Neural cell (in vitro differentiated cells): ENCODE measurements around the gene SCYL1. TPM values are rescaled to one million over a fixed set of nuclear protein-coding genes. Genes with fewer than 3 reads are reported as not detected.

ENCODE experiments used
- H2AFZ ChIP-seq: fragments of 200-600, 300-800 bp; sonication (generic), shearing (Covaris generic); 2 replicates; pipeline ENCODE4 v1.6.0; 2014; ENCODE audit warnings: low read depth, mild to moderate bottlenecking, antibody characterized with exemption, low read length, moderate library complexity
- H3F3A ChIP-seq: fragments of 200-600 bp; shearing (Covaris generic); 2 replicates; pipeline ENCODE4 v1.6.1; 2016; ENCODE audit warnings: mild to moderate bottlenecking, moderate library complexity, mixed read lengths, antibody characterized with exemption, low read length; ENCODE audit not compliant: insufficient read depth, poor library complexity, severe bottlenecking
- H3K27ac ChIP-seq: fragments of 200-600, 300-800 bp; sonication (generic), shearing (Covaris generic); 2 replicates; pipeline ENCODE4 v1.5.1; 2014; ENCODE audit warnings: mild to moderate bottlenecking, low read length, moderate library complexity
- H3K27me3 ChIP-seq: fragments of 300-800, 200-600 bp; sonication (generic), shearing (Covaris generic); 2 replicates; pipeline ENCODE4 v1.6.0; 2014; ENCODE audit warnings: mild to moderate bottlenecking, low read depth, low read length, moderate library complexity; ENCODE audit not compliant: insufficient read depth
- H3K36me3 ChIP-seq: fragments of 300-800, 200-600 bp; sonication (generic), shearing (Covaris generic); 2 replicates; pipeline ENCODE4 v1.5.1; 2014; ENCODE audit warnings: mild to moderate bottlenecking, antibody characterized with exemption, low read length, moderate library complexity; ENCODE audit not compliant: insufficient read depth
- H3K4me2 ChIP-seq: fragments of 300-800, 200-600 bp; sonication (generic), shearing (Covaris generic); 2 replicates; pipeline ENCODE4 v1.6.0; 2014; ENCODE audit warnings: mild to moderate bottlenecking, low read length
- H3K4me3 ChIP-seq: fragments of 300-800, 200-600 bp; sonication (generic), shearing (Covaris generic); 2 replicates; pipeline ENCODE4 v1.5.1; 2014; ENCODE audit warnings: mild to moderate bottlenecking, low read length, moderate library complexity
- H3K79me2 ChIP-seq: fragments of 200-600 bp; shearing (Covaris generic); replicated peaks from 2 replicates; pipeline ENCODE4 v1.6.0; 2014; ENCODE audit warnings: mild to moderate bottlenecking, low read length, moderate library complexity; ENCODE audit not compliant: insufficient read depth
- H3K9ac ChIP-seq: fragments of 300-800, 200-600 bp; sonication (generic), shearing (Covaris generic); 2 replicates; pipeline ENCODE4 v1.6.1; 2016; ENCODE audit warnings: mild to moderate bottlenecking, low read length, mixed read lengths
- H3K9me2 ChIP-seq: fragments of 200-600 bp; shearing (Covaris generic); 2 replicates; pipeline ENCODE4 v1.6.1; 2016; ENCODE audit warnings: mild to moderate bottlenecking, low read length, mixed read lengths; ENCODE audit not compliant: insufficient read depth
- H3K9me3 ChIP-seq: fragments of 200-600, 300-800 bp; sonication (generic), shearing (Covaris generic); 2 replicates; pipeline ENCODE4 v1.6.1; 2016; ENCODE audit warnings: mild to moderate bottlenecking, mixed run types, low read length, moderate library complexity, mixed read lengths
- H4K20me1 ChIP-seq: fragments of 200-600 bp; shearing (Covaris generic); 2 replicates; pipeline ENCODE4 v1.6.1; 2016; ENCODE audit warnings: mild to moderate bottlenecking, mixed run types; ENCODE audit not compliant: insufficient read depth
- EP300 ChIP-seq: fragments of 450-650 bp; conservative IDR thresholded peaks from 2 replicates; pipeline ENCODE4 v1.6.1; 2014; ENCODE audit warnings: antibody characterized with exemption, mild to moderate bottlenecking, moderate library complexity; ENCODE audit not compliant: poor library complexity, severe bottlenecking
- EZH2 ChIP-seq: fragments of 200-600, 300-800 bp; shearing (Covaris generic), sonication (generic); IDR thresholded peaks from 2 replicates; pipeline ENCODE4 v1.6.1; 2014; ENCODE audit warnings: antibody characterized with exemption, low read length, borderline replicate concordance, mild to moderate bottlenecking; ENCODE audit not compliant: insufficient read depth, poor library complexity, severe bottlenecking
- MXI1 ChIP-seq: fragments of 450-650 bp; conservative IDR thresholded peaks from 2 replicates; pipeline ENCODE4 v1.6.1; 2014; ENCODE audit warnings: antibody characterized with exemption, mild to moderate bottlenecking; ENCODE audit not compliant: poor library complexity, severe bottlenecking
- POLR2AphosphoS5 ChIP-seq: IDR thresholded peaks from 2 replicates; pipeline ENCODE4 v1.6.1; 2012
- RAD21 ChIP-seq: fragments of 450-650 bp; conservative IDR thresholded peaks from 2 replicates; pipeline ENCODE4 v1.6.1; 2014; ENCODE audit warnings: antibody characterized with exemption, mild to moderate bottlenecking, moderate library complexity
- SMC3 ChIP-seq: fragments of 450-650 bp; conservative IDR thresholded peaks from 2 replicates; pipeline ENCODE4 v1.6.1; 2014; ENCODE audit warnings: antibody characterized with exemption, mild to moderate bottlenecking, moderate library complexity; ENCODE audit not compliant: poor library complexity
- TAF1 ChIP-seq: IDR thresholded peaks from 2 replicates; pipeline ENCODE4 v1.6.1; 2012; ENCODE audit warnings: low read depth
- polyA plus RNA-seq: library from polyadenylated mRNA; depleted of rRNA; stranded (reverse); fragments of >200 nt; gene quantifications from 2 replicates; pipeline ENCODE4 v1.2.3, GENCODE V29; 2014
- TF ChIP-seq, protein P1 (sequence below): fragments of 450-650 bp; IDR thresholded peaks from 2 replicates; pipeline ENCODE4 v1.5.1; 2014; ENCODE audit warnings: antibody characterized with exemption, mild to moderate bottlenecking, moderate library complexity; ENCODE audit not compliant: poor library complexity, severe bottlenecking
- TF ChIP-seq, protein P2 (sequence below): IDR thresholded peaks from 2 replicates; pipeline ENCODE4 v1.6.1; 2012; ENCODE audit warnings: borderline replicate concordance

Gene SCYL1
- polyA plus RNA-seq, 1 donor from 2014 or later, result 48.3 TPM

DNA sequence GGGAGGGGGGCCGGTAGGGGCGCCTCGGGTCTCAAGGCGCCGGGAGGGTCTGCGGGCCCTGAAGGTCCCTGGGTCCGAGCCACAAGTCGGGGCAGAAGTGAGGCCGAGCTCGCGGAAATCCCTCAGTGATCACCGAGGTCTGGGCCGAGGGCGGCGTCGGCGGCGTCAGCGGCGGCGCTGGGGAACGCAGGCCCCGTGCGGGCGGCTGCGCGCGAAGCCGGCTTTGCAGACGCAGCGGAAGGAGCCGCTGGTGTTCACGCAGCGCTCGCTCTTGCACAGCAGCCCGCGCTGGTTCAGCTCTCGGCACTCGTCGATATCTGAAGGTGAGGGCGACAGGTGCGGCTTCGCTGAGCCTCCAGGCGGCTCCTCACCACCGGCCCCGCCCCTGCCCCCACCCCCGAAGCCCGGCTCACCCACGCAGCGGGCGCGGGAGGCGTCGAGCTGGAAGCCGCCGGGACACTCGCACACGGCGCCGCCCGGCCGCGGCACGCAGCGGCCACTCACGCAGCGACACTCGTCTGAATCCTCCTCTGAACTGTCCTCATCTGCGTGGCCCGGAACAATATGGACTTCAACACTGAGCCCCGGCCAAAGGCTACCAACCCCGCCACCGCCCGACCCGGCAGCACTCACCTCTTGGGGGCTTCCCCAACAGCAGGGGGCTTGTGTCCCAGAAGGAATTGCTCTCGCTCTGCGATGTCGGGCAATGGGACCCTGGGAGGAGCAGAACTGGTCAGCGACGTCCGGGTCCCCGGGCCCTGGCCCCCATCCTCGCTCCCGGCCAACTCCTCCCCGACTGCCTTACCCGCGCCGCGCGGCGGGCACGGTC lies 14.2 kb downstream of the SCYL1 start:
- Histone ChIP-seq H3K9ac (no peak overlapping the region), H3K27ac (no peak overlapping the region), H3K4me3 (no peak overlapping the region), H3K9me2 (no peaks in the 10 kb centered on the region), H3K79me2 (no peaks in the 10 kb centered on the region), H4K20me1 (peaks cover 6% of the 10 kb centered on the region), H2AFZ (no peak overlapping the region), H3K36me3 (no peaks in the 10 kb centered on the region), H3K4me2 (no peak overlapping the region), H3K9me3 (no peaks in the 10 kb centered on the region), H3F3A (no peaks in the 10 kb centered on the region), H3K27me3 (peaks cover 45% of the 10 kb centered on the region)
- TF ChIP-seq, protein P1, sequence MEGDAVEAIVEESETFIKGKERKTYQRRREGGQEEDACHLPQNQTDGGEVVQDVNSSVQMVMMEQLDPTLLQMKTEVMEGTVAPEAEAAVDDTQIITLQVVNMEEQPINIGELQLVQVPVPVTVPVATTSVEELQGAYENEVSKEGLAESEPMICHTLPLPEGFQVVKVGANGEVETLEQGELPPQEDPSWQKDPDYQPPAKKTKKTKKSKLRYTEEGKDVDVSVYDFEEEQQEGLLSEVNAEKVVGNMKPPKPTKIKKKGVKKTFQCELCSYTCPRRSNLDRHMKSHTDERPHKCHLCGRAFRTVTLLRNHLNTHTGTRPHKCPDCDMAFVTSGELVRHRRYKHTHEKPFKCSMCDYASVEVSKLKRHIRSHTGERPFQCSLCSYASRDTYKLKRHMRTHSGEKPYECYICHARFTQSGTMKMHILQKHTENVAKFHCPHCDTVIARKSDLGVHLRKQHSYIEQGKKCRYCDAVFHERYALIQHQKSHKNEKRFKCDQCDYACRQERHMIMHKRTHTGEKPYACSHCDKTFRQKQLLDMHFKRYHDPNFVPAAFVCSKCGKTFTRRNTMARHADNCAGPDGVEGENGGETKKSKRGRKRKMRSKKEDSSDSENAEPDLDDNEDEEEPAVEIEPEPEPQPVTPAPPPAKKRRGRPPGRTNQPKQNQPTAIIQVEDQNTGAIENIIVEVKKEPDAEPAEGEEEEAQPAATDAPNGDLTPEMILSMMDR, result peak; percentile 16
- TF ChIP-seq POLR2AphosphoS5 (peak; percentile 14), TAF1 (no peak)

DNA sequence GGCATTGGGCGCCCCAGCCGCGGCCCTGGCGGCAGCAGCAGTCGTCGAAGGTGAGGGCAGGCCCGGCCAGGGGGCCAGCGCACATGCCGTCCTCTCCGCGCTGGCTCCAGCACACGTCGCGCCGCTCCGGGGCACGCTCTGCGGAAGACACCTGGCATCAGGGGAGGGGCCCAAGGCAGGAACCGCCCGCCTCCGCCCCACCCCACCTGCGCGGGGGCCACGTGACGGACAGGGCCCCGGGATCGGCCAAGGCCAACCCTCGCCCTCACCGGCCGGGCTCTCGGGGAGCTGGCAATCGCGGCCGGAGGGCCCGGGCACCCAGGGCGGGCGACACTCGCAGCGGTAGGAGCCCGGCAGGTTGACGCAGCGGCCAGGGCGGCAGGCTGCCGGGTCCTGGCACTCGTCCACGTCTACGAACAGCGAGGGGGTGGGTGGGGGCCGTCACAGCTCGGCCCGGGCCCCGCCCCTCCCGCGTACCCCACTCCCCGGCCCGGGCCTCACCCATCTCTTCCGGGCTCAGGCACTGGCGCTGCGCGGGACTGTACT lies 14.9 kb downstream of the SCYL1 start:
- Histone ChIP-seq H3K9me2 (no peaks in the 10 kb centered on the region), H3K36me3 (no peaks in the 10 kb centered on the region), H3K9ac (no peak overlapping the region), H3K79me2 (no peaks in the 10 kb centered on the region), H3F3A (no peaks in the 10 kb centered on the region), H3K4me3 (peak overlapping the region; percentile 68), H3K4me2 (no peak overlapping the region), H3K27ac (no peak overlapping the region), H4K20me1 (peaks cover 6% of the 10 kb centered on the region), H3K9me3 (no peaks in the 10 kb centered on the region), H3K27me3 (peaks cover 45% of the 10 kb centered on the region), H2AFZ (no peak overlapping the region)
- TF ChIP-seq MXI1 (no peak), POLR2AphosphoS5 (no peak), EP300 (no peak), SMC3 (no peak), TAF1 (no peak), RAD21 (no peak), EZH2 (no peak)
- TF ChIP-seq, protein P1, result no peak
- TF ChIP-seq, protein P2, sequence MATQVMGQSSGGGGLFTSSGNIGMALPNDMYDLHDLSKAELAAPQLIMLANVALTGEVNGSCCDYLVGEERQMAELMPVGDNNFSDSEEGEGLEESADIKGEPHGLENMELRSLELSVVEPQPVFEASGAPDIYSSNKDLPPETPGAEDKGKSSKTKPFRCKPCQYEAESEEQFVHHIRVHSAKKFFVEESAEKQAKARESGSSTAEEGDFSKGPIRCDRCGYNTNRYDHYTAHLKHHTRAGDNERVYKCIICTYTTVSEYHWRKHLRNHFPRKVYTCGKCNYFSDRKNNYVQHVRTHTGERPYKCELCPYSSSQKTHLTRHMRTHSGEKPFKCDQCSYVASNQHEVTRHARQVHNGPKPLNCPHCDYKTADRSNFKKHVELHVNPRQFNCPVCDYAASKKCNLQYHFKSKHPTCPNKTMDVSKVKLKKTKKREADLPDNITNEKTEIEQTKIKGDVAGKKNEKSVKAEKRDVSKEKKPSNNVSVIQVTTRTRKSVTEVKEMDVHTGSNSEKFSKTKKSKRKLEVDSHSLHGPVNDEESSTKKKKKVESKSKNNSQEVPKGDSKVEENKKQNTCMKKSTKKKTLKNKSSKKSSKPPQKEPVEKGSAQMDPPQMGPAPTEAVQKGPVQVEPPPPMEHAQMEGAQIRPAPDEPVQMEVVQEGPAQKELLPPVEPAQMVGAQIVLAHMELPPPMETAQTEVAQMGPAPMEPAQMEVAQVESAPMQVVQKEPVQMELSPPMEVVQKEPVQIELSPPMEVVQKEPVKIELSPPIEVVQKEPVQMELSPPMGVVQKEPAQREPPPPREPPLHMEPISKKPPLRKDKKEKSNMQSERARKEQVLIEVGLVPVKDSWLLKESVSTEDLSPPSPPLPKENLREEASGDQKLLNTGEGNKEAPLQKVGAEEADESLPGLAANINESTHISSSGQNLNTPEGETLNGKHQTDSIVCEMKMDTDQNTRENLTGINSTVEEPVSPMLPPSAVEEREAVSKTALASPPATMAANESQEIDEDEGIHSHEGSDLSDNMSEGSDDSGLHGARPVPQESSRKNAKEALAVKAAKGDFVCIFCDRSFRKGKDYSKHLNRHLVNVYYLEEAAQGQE, result no peak
